ENCODE measurements around the gene PTPRS.

- TF ChIP-seq POLR2A (IDR thresholded peaks at IDR 0.05) (no peak), EP300 (IDR thresholded peaks at IDR 0.05) (no peak)
- TF ChIP-seq, protein P1, sequence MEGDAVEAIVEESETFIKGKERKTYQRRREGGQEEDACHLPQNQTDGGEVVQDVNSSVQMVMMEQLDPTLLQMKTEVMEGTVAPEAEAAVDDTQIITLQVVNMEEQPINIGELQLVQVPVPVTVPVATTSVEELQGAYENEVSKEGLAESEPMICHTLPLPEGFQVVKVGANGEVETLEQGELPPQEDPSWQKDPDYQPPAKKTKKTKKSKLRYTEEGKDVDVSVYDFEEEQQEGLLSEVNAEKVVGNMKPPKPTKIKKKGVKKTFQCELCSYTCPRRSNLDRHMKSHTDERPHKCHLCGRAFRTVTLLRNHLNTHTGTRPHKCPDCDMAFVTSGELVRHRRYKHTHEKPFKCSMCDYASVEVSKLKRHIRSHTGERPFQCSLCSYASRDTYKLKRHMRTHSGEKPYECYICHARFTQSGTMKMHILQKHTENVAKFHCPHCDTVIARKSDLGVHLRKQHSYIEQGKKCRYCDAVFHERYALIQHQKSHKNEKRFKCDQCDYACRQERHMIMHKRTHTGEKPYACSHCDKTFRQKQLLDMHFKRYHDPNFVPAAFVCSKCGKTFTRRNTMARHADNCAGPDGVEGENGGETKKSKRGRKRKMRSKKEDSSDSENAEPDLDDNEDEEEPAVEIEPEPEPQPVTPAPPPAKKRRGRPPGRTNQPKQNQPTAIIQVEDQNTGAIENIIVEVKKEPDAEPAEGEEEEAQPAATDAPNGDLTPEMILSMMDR (IDR thresholded peaks at IDR 0.05), result no peak
These were observed 25.3 kb upstream of the PTPRS start for GRCh38 chr19:5365905-5366304.

Measured in tibial nerve (tissue), 4 donors.